ENCODE results near the gene DCLRE1C. TPM values are rescaled to one million over a fixed set of nuclear protein-coding genes. Genes with fewer than 3 reads are reported as not detected.

Gene DCLRE1C
- total RNA-seq: 4.7 and 9.1 TPM in 2 replicates

DNA sequence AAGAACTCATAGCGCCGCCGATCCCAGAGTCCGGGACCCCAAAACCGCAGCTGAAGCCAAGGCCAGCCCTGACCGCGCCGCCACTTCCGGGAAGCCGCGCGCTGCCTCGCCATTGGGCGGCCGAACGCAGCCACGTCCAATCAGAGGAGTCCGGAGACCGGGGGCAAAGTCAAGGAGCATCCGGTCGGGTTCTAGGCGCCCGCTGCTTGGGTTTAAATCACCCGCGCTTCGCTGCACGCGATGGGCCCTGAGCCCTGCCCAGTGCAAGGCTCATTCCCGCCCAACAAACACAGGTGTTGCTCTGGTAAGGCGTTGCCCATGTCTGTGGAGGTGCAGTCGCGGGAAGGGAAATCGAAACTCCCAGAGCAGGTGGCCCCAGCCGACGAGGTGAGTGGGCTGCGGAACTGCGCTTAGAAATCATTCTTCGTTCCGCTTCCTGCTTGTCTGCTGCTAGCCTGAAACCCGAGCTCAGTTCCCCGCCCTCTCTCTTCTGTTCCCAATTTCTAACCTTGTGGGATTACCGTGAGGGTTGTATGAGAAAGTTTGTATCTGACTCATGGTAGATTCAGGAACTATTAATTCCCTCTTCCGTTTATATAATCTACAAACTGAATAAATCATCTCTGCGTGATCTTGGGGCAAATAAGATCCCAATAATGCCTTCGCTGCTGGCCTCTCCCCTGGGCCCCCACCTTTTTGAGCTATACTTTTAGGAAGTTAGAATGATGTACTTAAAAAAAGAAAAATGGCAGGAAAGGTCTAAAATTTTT lies at the start of gene DCLRE1C:
Gene DCLRE1C, minus strand, starts transcription at position 96 of the 770 bp plus-strand sequence. Its CDS starts 86 bp downstream, at position 10.

DNA sequence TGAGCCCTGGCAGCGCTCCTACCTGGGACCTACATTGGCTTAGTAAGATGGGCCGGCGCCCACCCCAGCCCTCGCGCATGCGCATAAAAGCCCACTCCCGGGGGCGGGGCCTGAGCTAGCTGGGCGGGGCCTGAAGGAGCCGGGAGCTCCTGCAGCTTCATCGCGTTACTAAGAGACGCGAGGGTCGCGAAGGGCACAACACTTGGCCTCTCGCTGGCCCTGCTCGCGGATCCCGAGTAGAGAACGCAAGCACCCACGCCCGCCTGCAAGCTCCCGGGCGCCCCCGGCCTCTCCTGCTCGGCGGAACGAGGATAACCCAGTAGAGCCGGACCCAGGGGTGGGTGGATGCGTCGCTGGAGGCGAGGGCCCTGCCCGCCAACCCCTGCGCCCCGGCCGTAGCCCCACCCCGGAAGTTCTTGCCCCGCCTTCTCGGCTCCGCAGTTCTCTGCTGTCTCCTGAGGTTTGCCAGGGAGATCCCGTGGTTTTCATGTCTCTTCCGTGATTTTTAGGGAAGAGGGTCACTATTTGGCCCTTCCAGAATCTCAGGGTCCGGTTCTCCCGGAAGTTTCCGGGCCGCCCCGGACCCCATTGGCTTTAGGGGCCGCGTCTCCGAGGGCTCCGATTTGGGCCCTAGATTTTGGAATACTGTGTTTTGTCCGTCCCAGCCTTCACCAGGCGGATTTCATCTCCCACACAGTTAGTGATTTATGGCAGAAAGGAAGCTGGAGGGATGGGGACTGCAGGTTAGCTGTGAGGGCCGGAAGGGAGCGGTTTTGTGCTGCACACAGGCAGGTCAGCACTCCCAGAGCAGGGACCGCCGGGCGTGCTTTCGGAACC lies 5.5 kb upstream of the DCLRE1C start, which contains the start of gene MEIG1:
Gene MEIG1, plus strand, starts transcription at position 168 of the 837 bp plus-strand sequence. CDS start 7,081 bp downstream, outside the sequence.

DNA sequence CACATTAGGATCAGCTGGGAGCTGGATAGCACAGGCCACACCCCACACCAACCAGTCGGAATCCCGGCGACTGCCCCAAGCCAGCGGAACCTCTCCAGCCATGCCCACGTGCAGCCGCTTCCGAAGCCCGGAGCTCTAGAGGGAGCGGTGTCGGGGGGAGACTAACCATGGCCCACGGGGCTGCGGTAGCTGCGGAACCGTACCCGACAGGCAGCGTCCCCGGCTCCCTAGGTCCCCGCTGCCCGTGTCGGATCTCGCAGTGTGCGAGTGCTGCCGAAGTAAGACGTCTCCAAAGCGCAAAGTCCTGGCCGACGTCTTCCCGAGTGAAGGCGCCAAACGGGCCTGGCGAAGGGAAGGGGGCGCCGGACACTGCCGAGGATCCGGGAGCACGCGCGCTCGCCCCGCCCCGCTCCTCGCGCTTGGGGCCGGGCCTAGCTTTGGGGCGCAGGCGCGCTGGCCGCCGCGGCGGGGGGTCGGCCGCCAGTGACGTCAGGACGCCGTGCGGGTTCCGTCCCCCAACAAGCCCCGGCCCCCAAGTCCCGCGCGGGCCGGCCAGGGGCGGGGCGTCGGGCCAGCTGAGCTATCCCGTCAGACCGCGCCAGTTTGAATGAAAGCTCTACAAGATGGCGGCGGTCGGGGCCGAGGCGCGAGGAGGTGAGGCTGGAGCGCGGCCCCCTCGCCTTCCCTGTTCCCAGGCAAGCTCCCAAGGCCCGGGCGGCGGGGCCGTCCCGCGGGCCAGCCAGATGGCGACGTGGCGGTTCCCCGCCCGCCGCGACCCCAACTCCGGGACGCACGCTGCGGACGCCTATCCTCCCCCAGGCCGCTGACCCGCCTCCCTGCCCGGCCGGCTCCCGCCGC lies 75.4 kb downstream of the DCLRE1C start, which contains the start of gene SUV39H2:
Gene SUV39H2, plus strand, starts transcription at position 601 of the 858 bp plus-strand sequence. Its CDS starts 23 bp downstream, at position 624.

Other genes with a start within 250 kb of the DCLRE1C start
- gene FAM107B, start 179.2 kb downstream of the DCLRE1C start, total RNA-seq: 41.3 and 76.3 TPM in 2 replicates
- gene CDNF, start 116.1 kb downstream of the DCLRE1C start, total RNA-seq: 0.81 TPM in 1 of 2 replicates, not detected in the other
- gene HSPA14, start 115.8 kb downstream of the DCLRE1C start, total RNA-seq: 9.8 and 10.5 TPM in 2 replicates
- gene MSANTD7, start 115.8 kb downstream of the DCLRE1C start, total RNA-seq: 12.6 and 21.0 TPM in 2 replicates
- gene SUV39H2, start 75.2 kb downstream of the DCLRE1C start, total RNA-seq: 14.4 and 16.9 TPM in 2 replicates
- not detected in 2 replicates for gene MEIG1, start 5.3 kb upstream of the DCLRE1C start, total RNA-seq
- gene OLAH, start 89.8 kb upstream of the DCLRE1C start, total RNA-seq: 0.16 and 0.57 TPM in 2 replicates
- 2.4 and 3.1 TPM in 2 replicates for gene ACBD7, start 134.7 kb upstream of the DCLRE1C start, total RNA-seq
- 6.2 and 8.1 TPM in 2 replicates for gene RPP38, start 143.3 kb upstream of the DCLRE1C start, total RNA-seq
- 52.5 and 75.3 TPM in 2 replicates for gene NMT2, start 214.6 kb upstream of the DCLRE1C start, total RNA-seq

Data from bladder microvascular endothelial cell (primary cell).